ENCODE data around the gene GSE1.

The GSE1 gene

DNA sequence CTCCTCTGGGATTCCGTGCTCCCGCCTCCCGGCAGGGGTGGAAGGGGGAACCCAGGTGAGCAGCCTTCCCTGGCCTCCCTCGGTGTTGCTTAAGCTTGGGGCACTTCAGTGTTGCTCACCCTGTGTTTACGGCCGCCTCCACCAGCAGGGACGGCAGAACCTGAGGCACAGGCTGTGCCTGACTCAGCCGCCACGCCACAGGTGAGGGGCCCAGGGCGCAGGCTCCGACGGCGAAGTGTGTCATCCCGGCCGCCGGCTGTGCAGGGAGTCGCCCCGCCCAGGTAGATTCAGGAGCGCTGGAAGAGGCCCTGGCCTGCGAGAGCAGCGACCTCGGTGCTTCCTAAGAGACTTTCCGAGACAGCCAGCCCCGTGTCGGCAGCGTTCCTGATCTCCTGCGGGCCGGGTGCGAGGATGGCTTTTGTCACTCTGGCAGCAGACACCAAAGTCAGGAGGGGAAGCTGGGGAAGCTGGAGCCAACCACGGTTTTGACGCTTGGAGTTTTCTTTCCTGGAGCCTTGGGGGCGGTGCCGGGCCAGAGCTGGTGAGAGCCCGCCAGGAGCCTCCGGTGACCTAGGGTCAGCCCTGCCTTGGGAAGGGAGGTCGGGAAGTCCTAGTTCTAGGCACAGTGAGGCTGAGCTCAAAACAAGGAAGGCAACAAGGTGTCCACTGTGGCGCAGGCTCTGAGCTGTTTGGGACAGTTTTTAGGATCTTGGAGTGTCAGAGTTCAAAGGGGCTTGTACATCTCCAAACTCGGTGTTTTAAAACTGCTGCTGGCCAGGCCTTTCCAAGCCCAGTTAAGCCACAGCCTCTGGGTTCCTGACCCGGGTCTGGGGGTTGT, 2.1 kb downstream of the GSE1 start:
- TF ChIP-seq POU2F2 (IDR thresholded peaks at IDR 0.05; ENCODE audit: low read depth, low read length) (no peak), POLR2AphosphoS5 (IDR thresholded peaks at IDR 0.05; ENCODE audit: low read depth, low read length) (no peak), TAF1 (IDR thresholded peaks at IDR 0.05; ENCODE audit: low read depth, low read length) (no peak), SPI1 (IDR thresholded peaks at IDR 0.05; ENCODE audit: low read depth, low read length) (no peak), PAX5 (IDR thresholded peaks at IDR 0.05; ENCODE audit: insufficient read depth, low read length, severe bottlenecking) (no peak), POLR2A (IDR thresholded peaks at IDR 0.05; ENCODE audit: low read depth, low read length) (no peak)
- DNase-seq (ENCODE audit: insufficient read length, low spot score), result no peak
- peak; percentile 87 for FAIRE-seq

DNA sequence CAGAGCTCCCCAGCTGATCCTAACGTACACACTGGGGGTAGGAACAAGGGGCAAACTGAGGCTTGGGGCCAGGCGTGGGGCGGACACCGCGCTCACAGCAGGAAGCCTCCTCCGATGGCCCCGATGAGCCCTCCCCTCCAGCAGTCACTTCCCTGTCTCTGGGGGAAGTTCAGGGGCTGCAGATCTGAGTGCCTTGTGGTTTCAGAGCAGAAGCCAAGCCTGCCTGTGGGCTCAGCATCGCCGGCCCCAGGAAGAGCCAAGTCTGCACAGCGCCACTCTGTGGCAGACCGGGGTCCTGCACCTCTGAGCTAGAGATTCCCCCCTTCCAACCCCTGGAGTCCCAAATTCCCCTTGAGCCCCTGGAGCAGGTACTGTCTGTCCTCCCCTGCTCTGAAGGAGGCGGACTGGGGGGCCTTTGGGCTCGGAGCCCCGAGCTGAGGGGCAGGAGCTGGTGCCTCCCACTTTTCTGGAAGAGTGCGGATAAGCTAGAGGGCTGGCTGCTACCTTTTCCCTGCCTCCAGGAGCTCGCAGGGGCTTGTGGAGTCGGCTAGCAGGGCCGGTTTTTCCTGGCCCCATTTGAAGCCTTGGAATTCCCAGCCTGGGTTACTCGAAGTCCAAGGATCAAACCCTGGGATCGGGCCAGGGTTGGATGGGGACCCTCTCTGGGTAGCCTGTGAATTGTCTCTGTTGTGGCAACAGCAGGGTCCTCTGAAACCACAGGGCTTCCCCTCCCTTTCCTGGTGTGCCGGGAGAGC, 2.9 kb downstream of the GSE1 start:
- peak; percentile 68 for TF ChIP-seq SPI1 (IDR thresholded peaks at IDR 0.05; ENCODE audit: low read depth, low read length)
- no peak for TF ChIP-seq PAX5 (IDR thresholded peaks at IDR 0.05; ENCODE audit: insufficient read depth, low read length, severe bottlenecking)
- no peak for TF ChIP-seq POLR2A (IDR thresholded peaks at IDR 0.05; ENCODE audit: low read depth, low read length)
- TF ChIP-seq POLR2AphosphoS5 (IDR thresholded peaks at IDR 0.05; ENCODE audit: low read depth, low read length), result peak; percentile 22; the same call in 1 of the 2 replicates
- peak; percentile 77; the same call in 1 of the 2 replicates for TF ChIP-seq POU2F2 (IDR thresholded peaks at IDR 0.05; ENCODE audit: low read depth, low read length)
- TF ChIP-seq TAF1 (IDR thresholded peaks at IDR 0.05; ENCODE audit: low read depth, low read length), result no peak
- DNase-seq (ENCODE audit: insufficient read length, low spot score), result peak; percentile 91
- peak; percentile 96 for FAIRE-seq

DNA sequence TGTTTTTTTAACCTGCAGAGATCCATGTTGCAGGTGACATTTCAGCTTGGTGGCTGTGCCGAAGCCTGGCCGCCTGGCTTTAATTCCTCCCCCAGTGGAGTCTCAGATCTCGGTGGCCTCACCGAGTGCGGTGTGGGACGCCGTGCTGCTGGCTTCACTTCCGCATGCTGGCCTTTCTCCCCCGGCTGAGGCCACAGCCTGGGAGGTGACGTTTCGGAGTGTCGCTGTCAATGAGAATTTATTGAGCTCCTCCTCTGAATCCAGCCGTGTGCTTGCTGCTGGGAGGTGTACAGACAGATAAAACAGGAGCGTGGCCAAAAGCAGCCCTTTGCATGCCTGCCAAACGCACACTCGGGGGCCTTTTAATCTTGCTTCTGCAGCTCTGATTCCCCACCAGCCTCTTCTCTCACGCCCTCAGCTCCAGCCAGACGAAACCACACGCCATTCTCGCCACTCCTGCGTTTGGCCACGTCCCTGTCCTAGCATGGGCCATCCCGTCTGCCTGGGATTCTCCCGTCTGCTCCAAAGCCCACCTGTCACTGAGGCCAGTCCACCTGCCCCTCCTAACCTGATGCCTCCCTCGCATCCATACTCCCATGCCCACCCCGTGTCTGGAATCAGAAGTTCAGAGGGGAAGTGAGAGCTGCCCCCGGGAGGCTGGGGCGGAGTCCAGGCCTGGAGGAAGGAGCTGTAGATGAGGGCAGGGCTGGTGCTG, 3.6 kb downstream of the GSE1 start:
- FAIRE-seq, result peak; percentile 97
- TF ChIP-seq SPI1 (IDR thresholded peaks at IDR 0.05; ENCODE audit: low read depth, low read length) (peak; percentile 90), POLR2A (IDR thresholded peaks at IDR 0.05; ENCODE audit: low read depth, low read length) (0 out of 2 replicates have a peak, but pooled peaks have one; percentile 20), POU2F2 (IDR thresholded peaks at IDR 0.05; ENCODE audit: low read depth, low read length) (peak; percentile 36; the same call in 1 of the 2 replicates), TAF1 (IDR thresholded peaks at IDR 0.05; ENCODE audit: low read depth, low read length) (no peak)
- peak; percentile 82 for DNase-seq (ENCODE audit: insufficient read length, low spot score)

DNA sequence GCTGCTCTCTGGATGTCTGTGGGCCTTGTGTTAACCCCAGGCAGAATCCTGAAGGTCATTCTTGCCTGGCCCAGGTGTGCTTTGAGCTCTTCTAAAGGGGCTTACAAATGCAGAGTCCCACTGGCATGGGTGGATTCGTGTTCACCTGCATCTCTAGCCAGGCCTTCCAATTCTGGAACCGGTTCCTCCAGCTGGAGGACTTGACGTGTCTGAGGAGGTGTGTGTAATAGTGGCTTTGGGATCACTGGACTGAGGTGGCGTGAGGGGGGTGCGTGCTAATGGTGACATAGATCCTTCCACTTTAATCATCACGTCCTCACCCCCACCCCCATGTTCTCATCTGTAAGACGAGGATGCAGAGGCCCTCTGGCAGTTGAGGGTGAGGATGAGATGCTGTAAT, 4.8 kb downstream of the GSE1 start:
- DNase-seq (ENCODE audit: insufficient read length, low spot score) (no peak), FAIRE-seq (no peak)
- no peak for TF ChIP-seq TAF1 (IDR thresholded peaks at IDR 0.05; ENCODE audit: low read depth, low read length)
- no peak for TF ChIP-seq POLR2A (IDR thresholded peaks at IDR 0.05; ENCODE audit: low read depth, low read length)
- no peak for TF ChIP-seq PAX5 (IDR thresholded peaks at IDR 0.05; ENCODE audit: insufficient read depth, low read length, severe bottlenecking)
- TF ChIP-seq POLR2AphosphoS5 (IDR thresholded peaks at IDR 0.05; ENCODE audit: low read depth, low read length), result no peak
- no peak for TF ChIP-seq POU2F2 (IDR thresholded peaks at IDR 0.05; ENCODE audit: low read depth, low read length)
- no peak for TF ChIP-seq SPI1 (IDR thresholded peaks at IDR 0.05; ENCODE audit: low read depth, low read length)

DNA sequence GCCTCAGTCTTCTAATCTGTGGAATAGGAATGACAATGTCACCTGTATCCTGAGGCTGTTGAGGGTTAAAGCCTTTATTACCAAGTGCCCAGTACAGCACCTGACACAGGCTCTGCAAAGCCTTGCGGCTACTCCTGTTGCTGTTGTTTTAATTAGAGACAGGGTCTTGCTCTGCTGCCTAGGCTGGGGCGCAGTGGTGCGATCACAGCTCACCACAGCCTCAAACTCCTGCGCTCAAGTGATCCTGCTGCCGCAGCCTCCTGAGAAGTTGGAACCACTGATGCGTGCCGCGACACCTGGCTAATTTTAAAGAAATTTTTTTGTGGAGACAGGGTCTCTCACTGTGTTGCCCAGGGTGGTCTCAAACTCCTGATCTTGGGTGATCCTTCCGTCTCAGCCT, 5.4 kb downstream of the GSE1 start:
- FAIRE-seq, result no peak
- DNase-seq (ENCODE audit: insufficient read length, low spot score), result no peak
- TF ChIP-seq SPI1 (IDR thresholded peaks at IDR 0.05; ENCODE audit: low read depth, low read length) (no peak), POU2F2 (IDR thresholded peaks at IDR 0.05; ENCODE audit: low read depth, low read length) (no peak), PAX5 (IDR thresholded peaks at IDR 0.05; ENCODE audit: insufficient read depth, low read length, severe bottlenecking) (no peak), POLR2A (IDR thresholded peaks at IDR 0.05; ENCODE audit: low read depth, low read length) (no peak)

DNA sequence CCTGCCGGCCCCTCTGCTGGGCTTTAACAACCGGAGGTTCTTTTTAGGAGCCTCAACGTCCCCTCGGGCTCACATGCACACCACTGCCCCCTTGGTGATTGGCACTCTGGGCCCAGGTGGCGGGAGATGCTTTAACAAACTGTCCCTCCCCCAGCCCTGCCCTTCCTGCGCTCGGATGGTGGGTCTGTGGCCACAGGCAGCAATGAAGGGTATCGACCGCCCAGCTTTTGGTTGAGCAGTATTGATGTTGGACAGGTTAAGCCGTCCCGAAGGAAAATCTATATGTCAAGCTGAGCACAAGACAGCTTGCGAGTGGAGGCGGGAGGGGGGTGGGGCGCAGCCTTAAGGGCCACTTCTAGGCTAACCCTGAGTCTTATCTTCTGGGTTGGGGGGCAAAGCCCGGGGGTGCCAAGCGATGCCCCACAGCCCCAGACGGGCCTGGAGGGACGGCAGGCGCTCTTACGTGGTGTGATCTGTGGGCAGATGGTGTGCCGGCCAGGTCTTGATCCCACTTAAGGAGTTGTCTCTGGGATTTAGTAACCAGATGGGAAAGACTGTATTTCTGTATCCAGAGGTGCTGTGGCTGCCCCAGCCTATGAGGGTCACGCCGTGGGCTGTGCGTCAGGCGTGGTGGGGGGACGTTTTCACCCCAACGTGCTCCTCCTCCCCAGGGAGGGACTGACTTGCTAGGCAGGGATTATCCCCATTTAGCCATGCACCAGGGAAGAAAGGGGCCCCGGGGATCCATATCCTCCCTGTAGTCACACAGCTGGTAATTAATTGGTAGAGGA, 6.2 kb downstream of the GSE1 start:
- no peak for FAIRE-seq
- no peak for TF ChIP-seq PAX5 (IDR thresholded peaks at IDR 0.05; ENCODE audit: insufficient read depth, low read length, severe bottlenecking)
- no peak for TF ChIP-seq POU2F2 (IDR thresholded peaks at IDR 0.05; ENCODE audit: low read depth, low read length)
- no peak for TF ChIP-seq TAF1 (IDR thresholded peaks at IDR 0.05; ENCODE audit: low read depth, low read length)
- TF ChIP-seq SPI1 (IDR thresholded peaks at IDR 0.05; ENCODE audit: low read depth, low read length), result no peak
- TF ChIP-seq POLR2A (IDR thresholded peaks at IDR 0.05; ENCODE audit: low read depth, low read length), result no peak
- TF ChIP-seq POLR2AphosphoS5 (IDR thresholded peaks at IDR 0.05; ENCODE audit: low read depth, low read length), result no peak
- DNase-seq (ENCODE audit: insufficient read length, low spot score), result no peak

DNA sequence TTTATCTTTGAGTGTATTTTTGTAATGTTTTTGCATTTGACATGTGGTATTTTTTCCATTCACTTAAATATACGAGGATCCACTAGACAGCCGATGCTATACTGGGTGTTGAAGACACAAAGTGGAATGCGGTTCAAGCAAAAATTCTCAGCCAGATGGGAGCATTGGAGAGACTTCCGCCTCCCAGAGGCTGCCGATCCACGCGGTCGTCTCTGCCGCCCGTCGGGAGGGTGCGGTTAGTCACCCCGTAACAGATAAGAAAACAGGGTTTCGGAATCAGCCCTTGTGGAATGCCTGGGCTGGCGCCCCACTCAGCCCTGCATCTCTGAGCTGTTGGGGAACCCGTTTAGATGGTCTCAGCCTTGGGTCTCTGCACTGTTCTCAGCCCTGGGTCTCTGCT, 7.3 kb downstream of the GSE1 start:
- TF ChIP-seq SPI1 (IDR thresholded peaks at IDR 0.05; ENCODE audit: low read depth, low read length), result no peak
- no peak for TF ChIP-seq POLR2A (IDR thresholded peaks at IDR 0.05; ENCODE audit: low read depth, low read length)
- TF ChIP-seq POU2F2 (IDR thresholded peaks at IDR 0.05; ENCODE audit: low read depth, low read length), result no peak
- TF ChIP-seq PAX5 (IDR thresholded peaks at IDR 0.05; ENCODE audit: insufficient read depth, low read length, severe bottlenecking), result no peak
- TF ChIP-seq TAF1 (IDR thresholded peaks at IDR 0.05; ENCODE audit: low read depth, low read length), result no peak
- DNase-seq (ENCODE audit: insufficient read length, low spot score) (no peak), FAIRE-seq (no peak)

DNA sequence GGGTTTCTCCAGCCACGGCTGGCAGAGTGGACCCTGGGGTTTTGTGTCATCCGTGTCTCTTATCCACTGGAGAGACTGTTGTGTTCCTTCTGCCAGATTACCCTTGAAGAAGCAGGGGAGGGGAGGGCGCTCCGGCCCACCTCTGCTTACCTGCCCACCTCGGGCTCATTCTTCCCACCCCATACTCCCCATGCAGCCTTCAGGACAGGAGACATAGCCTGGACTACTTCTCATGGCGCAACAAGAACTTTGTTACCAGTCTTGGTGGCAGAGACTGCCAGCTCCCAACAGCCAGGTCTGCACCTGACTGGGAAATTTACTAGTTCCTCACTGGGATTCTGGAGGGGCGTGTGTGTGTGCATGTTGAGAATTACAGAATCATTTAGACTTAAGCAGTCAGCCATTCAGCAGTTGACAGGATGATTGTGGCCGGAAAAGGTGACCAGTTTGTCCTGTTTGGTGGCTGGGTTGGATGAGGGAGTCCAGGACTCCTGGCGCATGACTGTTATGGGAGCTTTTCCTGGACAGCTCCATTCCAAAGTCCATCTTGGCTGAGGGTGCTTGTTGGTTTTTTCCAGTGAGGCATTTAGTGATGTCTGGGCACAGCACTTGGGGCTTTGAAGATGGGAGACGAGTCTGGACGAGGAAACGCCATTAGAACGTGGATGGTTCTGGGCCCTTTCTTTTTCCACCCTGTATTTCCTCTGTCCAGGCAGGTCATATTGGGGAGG, 8.7 kb downstream of the GSE1 start:
- DNase-seq (ENCODE audit: insufficient read length, low spot score), result no peak
- FAIRE-seq, result no peak
- TF ChIP-seq PAX5 (IDR thresholded peaks at IDR 0.05; ENCODE audit: insufficient read depth, low read length, severe bottlenecking), result no peak
- no peak for TF ChIP-seq POLR2AphosphoS5 (IDR thresholded peaks at IDR 0.05; ENCODE audit: low read depth, low read length)
- no peak for TF ChIP-seq POU2F2 (IDR thresholded peaks at IDR 0.05; ENCODE audit: low read depth, low read length)
- TF ChIP-seq SPI1 (IDR thresholded peaks at IDR 0.05; ENCODE audit: low read depth, low read length), result no peak
- TF ChIP-seq POLR2A (IDR thresholded peaks at IDR 0.05; ENCODE audit: low read depth, low read length), result no peak
- TF ChIP-seq TAF1 (IDR thresholded peaks at IDR 0.05; ENCODE audit: low read depth, low read length), result no peak
